K562 (cell line): ENCODE data around the gene RXRA. TPM values are rescaled to one million over a fixed set of nuclear protein-coding genes. Genes with fewer than 3 reads are reported as not detected.

ENCODE experiments used
- ATAC-seq: fragments of 200-7000 bp; cut with Tn5 transposase; 3 replicates; pipeline ENCODE4 v1.9.1; 2020; ENCODE audit warnings: moderate library complexity
- BruUV-seq: library from RNA; stranded (reverse); fragments of 400-500 nt; replicated peaks from 2 replicates; lab custom pipeline; 2021; lab: Mats Ljungman, UMichigan
- CTCF ChIA-PET: fragments of 300-600 bp; formaldehyde crosslinking; extraction: SDS; loops from one replicate; lab custom pipeline; 2021; ENCODE audit warnings: low intra/inter-chr PET ratio; lab: Yijun Ruan, JAX
- POLR2A ChIA-PET: fragments of 300-600, 350-650 bp; sonication (Branson Sonifier 250); formaldehyde crosslinking; extraction: SDS; loops from one replicate; lab custom pipeline; 2021; ENCODE audit warnings: antibody characterized with exemption, inconsistent platforms; lab: Yijun Ruan, JAX
- DNase-seq, 4 experiments: peaks; one replicate each; pipeline versions ENCODE4 v3.0.0 to v3.0.0-alpha.2; 2011 to 2018; ENCODE audit warnings: low spot score in 3 of 4, mixed read lengths in 3 of 4; ENCODE audit errors: extremely low read depth in 1 of 4
- FAIRE-seq: peaks from 2 replicates; lab custom pipeline; 2011; peaks lifted over from hg19 to GRCh38; lab: Jason Lieb, UNC
- H2AFZ ChIP-seq: 2 replicates; pipeline ENCODE4 v1.6.0; 2011; ENCODE audit warnings: low read depth, low read length, control low read depth, inconsistent platforms
- H3K27ac ChIP-seq: fragments of 200-600 bp; 3 replicates; pipeline ENCODE4 v1.8.0; 2011; ENCODE audit warnings: low read depth, mild to moderate bottlenecking, control low read depth, inconsistent platforms, low read length, moderate library complexity, mixed read lengths; ENCODE audit errors: extremely low read depth
- H3K27me3 ChIP-seq, 2 experiments: fragments of 300-600 bp in 1 of 2; 2 replicates in 1 of 2; 3 replicates in 1 of 2; pipeline versions ENCODE4 v1.6.0 to v1.8.0; 2011; ENCODE audit warnings: inconsistent platforms in 2 of 2, low read length in 2 of 2, mild to moderate bottlenecking in 1 of 2, mixed read lengths in 1 of 2, moderate library complexity in 1 of 2; ENCODE audit not compliant: control insufficient read depth in 2 of 2, insufficient read depth in 2 of 2
- H3K36me3 ChIP-seq: fragments of 300-600 bp; 3 replicates; pipeline ENCODE4 v1.8.0; 2011; ENCODE audit warnings: mild to moderate bottlenecking, low read length, inconsistent platforms; ENCODE audit not compliant: control insufficient read depth, insufficient read depth
- H3K4me1 ChIP-seq, 2 experiments: fragments of 200-600 bp in 1 of 2; replicated peaks in 1 of 2; 2 replicates in 1 of 2; 3 replicates in 1 of 2; pipeline versions ENCODE4 v1.5.1 to v1.8.0; 2011; ENCODE audit warnings: inconsistent platforms in 2 of 2, low read length in 2 of 2, mild to moderate bottlenecking in 1 of 2, mixed read lengths in 1 of 2, moderate library complexity in 1 of 2; ENCODE audit not compliant: control insufficient read depth in 2 of 2, insufficient read depth in 2 of 2
- H3K4me2 ChIP-seq: 2 replicates; pipeline ENCODE4 v1.6.1; 2011; ENCODE audit warnings: low read length, control low read depth, inconsistent platforms, mixed read lengths; ENCODE audit not compliant: insufficient read depth
- H3K4me3 ChIP-seq: fragments of 200-600 bp; sonication (generic), shearing (Covaris generic); 2 replicates; pipeline ENCODE4 v1.5.1; 2016; ENCODE audit warnings: control low read depth, inconsistent platforms
- H3K79me2 ChIP-seq: fragments of 200-600 bp; 3 replicates; pipeline ENCODE4 v1.8.0; 2011; ENCODE audit warnings: low read length, inconsistent platforms; ENCODE audit not compliant: control insufficient read depth, insufficient read depth
- H3K9ac ChIP-seq, 2 experiments: 2 replicates each; pipeline versions ENCODE4 v1.6.0 to v1.6.1; 2011; ENCODE audit warnings: low read depth in 2 of 2, low read length in 2 of 2, control low read depth in 1 of 2, inconsistent platforms in 1 of 2, mild to moderate bottlenecking in 1 of 2, mixed read lengths in 1 of 2; ENCODE audit not compliant: insufficient read depth in 1 of 2
- H3K9me1 ChIP-seq: one replicate; pipeline ENCODE4 v1.6.0; 2011; ENCODE audit warnings: inconsistent platforms, mild to moderate bottlenecking, low read length, moderate library complexity; ENCODE audit not compliant: control insufficient read depth, insufficient read depth
- H3K9me3 ChIP-seq: replicated peaks from 2 replicates; pipeline ENCODE4 v1.5.1; 2011; ENCODE audit warnings: low read depth, low read length, inconsistent platforms; ENCODE audit not compliant: control insufficient read depth, insufficient read depth
- H4K20me1 ChIP-seq: replicated peaks from 2 replicates; pipeline ENCODE4 v1.6.1; 2011; ENCODE audit warnings: low read length, inconsistent platforms, mixed read lengths; ENCODE audit not compliant: control insufficient read depth, insufficient read depth
- HDAC3 ChIP-seq: fragments of 450-650 bp; IDR thresholded peaks from 2 replicates; pipeline ENCODE4 v1.6.1; 2018; ENCODE audit warnings: borderline replicate concordance, mild to moderate bottlenecking, moderate library complexity; ENCODE audit not compliant: partially characterized antibody
- MAFF ChIP-seq: IDR thresholded peaks from 2 replicates; pipeline ENCODE4 v1.6.1; 2012; ENCODE audit warnings: low read length, improper control_type of control experiment
- MAFG ChIP-seq: fragments of 450-650 bp; conservative IDR thresholded peaks from 2 replicates; pipeline ENCODE4 v1.6.1; 2016; ENCODE audit warnings: missing genetic modification characterization, missing compliant biosample characterization
- PRPF4 ChIP-seq: fragments of 200-400 bp; formaldehyde crosslinking; IDR thresholded peaks from one replicate; pipeline ENCODE4 v1.6.1; 2017; ENCODE audit warnings: low read length, low read depth, mild to moderate bottlenecking; ENCODE audit not compliant: insufficient read depth, poor library complexity, severe bottlenecking
- RBM34 ChIP-seq: fragments of 200-400 bp; formaldehyde crosslinking; IDR thresholded peaks from 2 replicates; pipeline ENCODE4 v1.6.1; 2018; ENCODE audit warnings: low read length, borderline replicate concordance; ENCODE audit not compliant: insufficient read depth
- ZNF224 ChIP-seq: sonication (generic); formaldehyde crosslinking; IDR thresholded peaks from 2 replicates; pipeline ENCODE4 v1.8.0; 2022; ENCODE audit warnings: mild to moderate bottlenecking, missing genetic modification reagents
- ZNF785 ChIP-seq: fragments of 250-450 bp; sonication (Bioruptor Pico); IDR thresholded peaks from 2 replicates; pipeline ENCODE4 v1.4.0; 2020; ENCODE audit warnings: mild to moderate bottlenecking
- WGBS: fragments of 100-300 bp; shearing (Covaris generic); methylation state at CpG from one replicate; pipeline ENCODE4 v1.1.6; 2016; ENCODE audit warnings: low coverage, mixed read lengths; ENCODE audit not compliant: insufficient coverage; ENCODE audit errors: missing lambda C conversion rate; 5-methylcytosine and 5-hydroxymethylcytosine counted together
- in situ Hi-C: fragments of 300-500 bp; cut with MboI; formaldehyde crosslinking; loops from 4 replicates; pipeline ENCODE4 v1.15.0; 2018; ENCODE audit warnings: inconsistent platforms, mixed read lengths
- intact Hi-C: fragments of 100-400 bp; cut with micrococcal nuclease; formaldehyde crosslinking; loops from 2 replicates; pipeline ENCODE4 v1.14.2; 2022
- polyA plus RNA-seq, 8 experiments: library from polyadenylated mRNA; depleted of rRNA in 4 of 8; stranded (reverse) in 5 of 8; unstranded in 3 of 8; fragments of >200 nt; fragmentation: Nextera tagmentation in 2 of 8; fragmentation: Illumina TruSeq in 1 of 8; extraction: Ambion mirVana in 2 of 8; extraction: Trizol in 1 of 8; gene quantifications; 2 replicates each; pipeline versions ENCODE4 v1.2.1 to v1.2.3, GENCODE V29; 2011 to 2014; ENCODE audit warnings: inconsistent platforms in 1 of 8, missing spikeins in 1 of 8
- total RNA-seq, 7 experiments: library from RNA; depleted of rRNA in 6 of 7; stranded (reverse); fragments of >200 nt in 6 of 7; fragmentation: Illumina TruSeq in 2 of 7; extraction: Trizol in 2 of 7; gene quantifications; 2 replicates each; pipeline versions ENCODE4 v1.2.1 to v1.2.3, GENCODE V29; 2011 to 2021; ENCODE audit warnings: low replicate concordance in 1 of 7
- TF ChIP-seq, protein P1 (sequence below): sonication (generic); formaldehyde crosslinking; IDR thresholded peaks from 2 replicates; pipeline ENCODE4 v1.8.1; 2023; ENCODE audit warnings: mild to moderate bottlenecking, missing genetic modification reagents
- TF ChIP-seq, protein P2 (sequence below): sonication (generic); formaldehyde crosslinking; IDR thresholded peaks from 2 replicates; pipeline ENCODE4 v1.8.0; 2022; ENCODE audit warnings: missing genetic modification reagents, mild to moderate bottlenecking, borderline replicate concordance
- TF ChIP-seq, protein P3 (sequence below), 2 experiments: fragments of 450-650 bp; IDR thresholded peaks; 2 replicates each; pipeline ENCODE4 v1.6.1; 2016; ENCODE audit warnings: mild to moderate bottlenecking in 2 of 2, borderline replicate concordance in 1 of 2, low read depth in 1 of 2, moderate library complexity in 1 of 2

The RXRA gene
- total and polyA plus RNA-seq, 9 of the 15 experiments (the other 6 are each of a cell fraction or from before 2014, with no cell fraction given) = 0.35 to 23.6 (median 4.6) TPM

DNA sequence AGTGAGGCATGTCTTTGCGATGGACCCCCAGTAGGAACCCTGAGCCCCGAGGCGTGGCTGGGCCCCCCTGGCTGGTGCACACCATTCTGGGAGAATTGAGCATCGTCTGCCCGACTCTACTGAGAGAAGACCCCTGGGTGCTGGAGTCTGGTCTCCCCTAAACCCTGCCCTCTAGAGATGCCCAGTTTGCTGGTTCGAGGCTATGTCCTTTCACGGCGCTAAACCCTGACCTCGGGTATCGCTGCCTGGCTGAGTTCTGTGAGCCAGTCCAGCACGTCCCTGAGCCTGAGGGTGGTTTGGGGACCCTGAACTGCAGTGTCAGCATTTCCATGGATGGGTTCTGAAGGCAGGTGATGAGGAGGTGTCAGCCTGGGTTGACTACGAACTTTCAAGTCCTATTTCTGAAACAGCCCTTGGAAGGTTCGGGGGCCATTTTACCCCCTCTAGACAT, 128.8 kb downstream of the RXRA start:
- intact Hi-C loops (no loop called here), in situ Hi-C loops (no loop called here)
- Histone ChIP-seq H3K27me3 (peaks cover 0 to 5% of the 10 kb centered on the region in 2 experiments; a peak in 1 of 5 replicates), H3K79me2 (no peaks in the 10 kb centered on the region), H3K36me3 (no peaks in the 10 kb centered on the region), H4K20me1 (0 out of 2 replicates have a peak, but pooled peaks cover 6% of the 10 kb centered on the region), H2AFZ (no peak overlapping the region), H3K9me3 (no peaks in the 10 kb centered on the region), H3K27ac (no peak overlapping the region), H3K9ac (no peak overlapping the region), H3K4me2 (no peak overlapping the region), H3K9me1 (no peaks in the 10 kb centered on the region), H3K4me3 (no peak overlapping the region), H3K4me1 (peaks cover 0 to 42% of the 10 kb centered on the region in 2 experiments; a peak in 3 of 5 replicates)
- FAIRE-seq = no peak
- CTCF ChIA-PET = no interaction called here
- DNase-seq = no peak
- POLR2A ChIA-PET = interaction anchor here (0.6 kb wide), 1 partner anchor 34 kb away, joined by 3 read pairs; no protein-coding TSS in a partner anchor
- no peak for ATAC-seq
- no TSS peak for BruUV-seq
- 58% methylated on average over 12 of the region's 13 CpGs for WGBS
- TF ChIP-seq MAFF (peak; percentile 81), HDAC3 (no peak), RBM34 (no peak), ZNF785 (CRISPR knock-in tag) (no peak), ZNF224 (CRISPR knock-in tag) (no peak), PRPF4 (no peak), MAFG (tag) (peak; percentile 65)
- TF ChIP-seq, protein P1, sequence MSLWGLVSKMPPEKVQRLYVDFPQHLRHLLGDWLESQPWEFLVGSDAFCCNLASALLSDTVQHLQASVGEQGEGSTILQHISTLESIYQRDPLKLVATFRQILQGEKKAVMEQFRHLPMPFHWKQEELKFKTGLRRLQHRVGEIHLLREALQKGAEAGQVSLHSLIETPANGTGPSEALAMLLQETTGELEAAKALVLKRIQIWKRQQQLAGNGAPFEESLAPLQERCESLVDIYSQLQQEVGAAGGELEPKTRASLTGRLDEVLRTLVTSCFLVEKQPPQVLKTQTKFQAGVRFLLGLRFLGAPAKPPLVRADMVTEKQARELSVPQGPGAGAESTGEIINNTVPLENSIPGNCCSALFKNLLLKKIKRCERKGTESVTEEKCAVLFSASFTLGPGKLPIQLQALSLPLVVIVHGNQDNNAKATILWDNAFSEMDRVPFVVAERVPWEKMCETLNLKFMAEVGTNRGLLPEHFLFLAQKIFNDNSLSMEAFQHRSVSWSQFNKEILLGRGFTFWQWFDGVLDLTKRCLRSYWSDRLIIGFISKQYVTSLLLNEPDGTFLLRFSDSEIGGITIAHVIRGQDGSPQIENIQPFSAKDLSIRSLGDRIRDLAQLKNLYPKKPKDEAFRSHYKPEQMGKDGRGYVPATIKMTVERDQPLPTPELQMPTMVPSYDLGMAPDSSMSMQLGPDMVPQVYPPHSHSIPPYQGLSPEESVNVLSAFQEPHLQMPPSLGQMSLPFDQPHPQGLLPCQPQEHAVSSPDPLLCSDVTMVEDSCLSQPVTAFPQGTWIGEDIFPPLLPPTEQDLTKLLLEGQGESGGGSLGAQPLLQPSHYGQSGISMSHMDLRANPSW = no peak
- TF ChIP-seq, protein P2, sequence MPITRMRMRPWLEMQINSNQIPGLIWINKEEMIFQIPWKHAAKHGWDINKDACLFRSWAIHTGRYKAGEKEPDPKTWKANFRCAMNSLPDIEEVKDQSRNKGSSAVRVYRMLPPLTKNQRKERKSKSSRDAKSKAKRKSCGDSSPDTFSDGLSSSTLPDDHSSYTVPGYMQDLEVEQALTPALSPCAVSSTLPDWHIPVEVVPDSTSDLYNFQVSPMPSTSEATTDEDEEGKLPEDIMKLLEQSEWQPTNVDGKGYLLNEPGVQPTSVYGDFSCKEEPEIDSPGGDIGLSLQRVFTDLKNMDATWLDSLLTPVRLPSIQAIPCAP = no peak
- TF ChIP-seq, protein P3, sequence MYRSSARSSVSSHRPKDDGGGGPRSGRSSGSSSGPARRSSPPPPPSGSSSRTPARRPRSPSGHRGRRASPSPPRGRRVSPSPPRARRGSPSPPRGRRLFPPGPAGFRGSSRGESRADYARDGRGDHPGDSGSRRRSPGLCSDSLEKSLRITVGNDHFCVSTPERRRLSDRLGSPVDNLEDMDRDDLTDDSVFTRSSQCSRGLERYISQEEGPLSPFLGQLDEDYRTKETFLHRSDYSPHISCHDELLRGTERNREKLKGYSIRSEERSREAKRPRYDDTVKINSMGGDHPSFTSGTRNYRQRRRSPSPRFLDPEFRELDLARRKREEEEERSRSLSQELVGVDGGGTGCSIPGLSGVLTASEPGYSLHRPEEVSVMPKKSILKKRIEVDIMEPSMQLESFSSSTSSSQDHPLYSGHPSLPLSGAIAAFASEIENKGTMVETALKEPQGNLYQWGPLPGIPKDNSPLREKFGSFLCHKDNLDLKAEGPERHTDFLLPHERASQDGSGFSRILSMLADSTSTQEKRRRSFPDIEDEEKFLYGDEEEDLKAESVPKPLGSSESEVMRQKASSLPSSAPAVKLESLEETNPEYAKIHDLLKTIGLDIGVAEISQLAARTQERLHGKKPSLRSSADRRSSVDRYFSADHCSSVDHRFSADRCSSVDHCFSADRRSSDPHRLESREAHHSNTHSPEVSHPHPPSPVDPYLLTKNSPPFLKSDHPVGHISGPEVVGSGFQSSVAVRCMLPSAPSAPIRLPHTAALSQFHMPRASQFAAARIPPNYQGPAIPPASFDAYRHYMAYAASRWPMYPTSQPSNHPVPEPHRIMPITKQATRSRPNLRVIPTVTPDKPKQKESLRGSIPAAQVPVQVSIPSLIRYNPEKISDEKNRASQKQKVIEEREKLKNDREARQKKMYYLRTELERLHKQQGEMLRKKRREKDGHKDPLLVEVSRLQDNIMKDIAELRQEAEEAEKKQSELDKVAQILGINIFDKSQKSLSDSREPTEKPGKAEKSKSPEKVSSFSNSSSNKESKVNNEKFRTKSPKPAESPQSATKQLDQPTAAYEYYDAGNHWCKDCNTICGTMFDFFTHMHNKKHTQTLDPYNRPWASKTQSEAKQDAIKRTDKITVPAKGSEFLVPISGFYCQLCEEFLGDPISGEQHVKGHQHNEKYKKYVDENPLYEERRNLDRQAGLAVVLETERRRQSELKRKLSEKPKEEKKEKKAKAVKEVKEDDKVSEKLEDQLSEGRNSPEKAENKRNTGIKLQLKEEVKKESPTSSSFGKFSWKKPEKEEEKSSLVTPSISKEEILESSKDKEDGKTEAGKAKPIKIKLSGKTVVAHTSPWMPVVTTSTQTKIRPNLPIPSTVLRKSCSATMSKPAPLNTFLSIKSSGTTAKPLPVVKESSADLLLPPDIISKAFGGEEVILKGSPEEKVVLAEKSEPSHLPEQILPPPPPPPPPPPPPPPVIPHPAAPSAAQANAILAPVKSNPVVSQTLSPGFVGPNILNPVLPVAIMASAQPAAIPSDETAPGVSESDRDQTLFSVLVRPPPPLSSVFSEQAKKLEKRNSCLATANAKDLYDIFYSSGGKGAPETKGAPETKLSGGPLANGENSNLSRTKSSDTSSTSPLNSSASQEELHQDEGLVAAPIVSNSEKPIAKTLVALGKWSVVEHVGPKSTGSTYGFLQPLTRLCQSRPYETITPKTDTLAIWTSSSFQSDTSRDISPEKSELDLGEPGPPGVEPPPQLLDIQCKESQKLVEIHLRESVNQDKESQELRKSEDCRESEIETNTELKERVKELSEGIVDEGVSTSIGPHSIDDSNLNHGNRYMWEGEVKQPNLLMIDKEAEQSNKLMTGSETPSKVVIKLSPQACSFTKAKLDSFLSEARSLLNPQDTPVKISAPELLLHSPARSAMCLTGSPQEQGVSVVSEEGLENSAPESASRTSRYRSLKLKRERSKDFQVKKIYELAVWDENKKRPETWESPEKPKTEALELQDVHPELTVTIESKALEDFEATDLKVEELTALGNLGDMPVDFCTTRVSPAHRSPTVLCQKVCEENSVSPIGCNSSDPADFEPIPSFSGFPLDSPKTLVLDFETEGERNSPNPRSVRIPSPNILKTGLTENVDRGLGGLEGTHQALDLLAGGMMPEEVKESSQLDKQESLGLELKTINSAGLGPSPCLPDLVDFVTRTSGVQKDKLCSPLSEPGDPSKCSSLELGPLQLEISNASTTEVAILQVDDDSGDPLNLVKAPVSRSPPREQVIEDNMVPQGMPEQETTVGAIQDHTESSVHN (IDR thresholded peaks at IDR 0.05; ENCODE audit: borderline replicate concordance in 1 of 2, low read depth in 1 of 2) = no peak
